ENCODE measurements around the gene ATP8A1.

ATP8A1 gene

GRCh38 chr4:42646999-42647541 lies 9.8 kb downstream of the ATP8A1 start:
- no peak for DNase-seq

DNA sequence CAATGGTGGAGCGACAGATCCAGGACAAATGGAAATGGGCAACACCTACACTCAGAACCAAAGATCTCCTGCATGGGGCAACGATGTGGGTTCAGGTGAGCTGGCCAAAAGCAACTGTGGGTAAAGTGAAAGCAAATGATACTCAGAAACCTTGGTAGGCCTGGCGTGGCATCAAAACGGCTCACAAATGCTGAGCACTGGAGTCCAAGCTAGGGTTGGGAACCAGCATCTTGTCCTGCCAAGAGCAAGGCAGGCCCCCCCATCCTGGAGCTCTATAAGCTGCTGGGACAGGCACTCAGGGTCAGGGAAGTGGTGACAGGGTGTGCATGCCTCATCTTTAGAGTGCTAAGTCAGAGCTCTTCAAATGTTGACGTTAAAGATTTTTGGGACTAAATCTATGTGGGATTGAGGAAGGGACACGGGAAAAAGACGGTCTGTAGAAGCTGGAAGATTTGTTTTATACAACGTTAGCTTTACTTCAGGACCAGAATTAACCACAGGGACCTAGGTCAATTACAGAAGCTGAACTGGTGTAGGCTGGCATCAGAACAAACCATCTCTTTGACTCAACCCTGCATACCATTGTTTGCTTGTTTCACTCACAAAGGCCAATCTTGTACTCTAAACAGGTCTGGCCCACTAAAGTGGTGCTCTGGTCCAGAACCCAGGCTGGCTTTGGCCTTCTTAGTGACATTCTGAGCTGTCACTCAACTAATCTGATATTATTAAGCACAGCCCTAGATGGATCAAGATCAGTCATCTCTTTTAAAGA lies 10.7 kb downstream of the ATP8A1 start:
- no peak for DNase-seq

DNA sequence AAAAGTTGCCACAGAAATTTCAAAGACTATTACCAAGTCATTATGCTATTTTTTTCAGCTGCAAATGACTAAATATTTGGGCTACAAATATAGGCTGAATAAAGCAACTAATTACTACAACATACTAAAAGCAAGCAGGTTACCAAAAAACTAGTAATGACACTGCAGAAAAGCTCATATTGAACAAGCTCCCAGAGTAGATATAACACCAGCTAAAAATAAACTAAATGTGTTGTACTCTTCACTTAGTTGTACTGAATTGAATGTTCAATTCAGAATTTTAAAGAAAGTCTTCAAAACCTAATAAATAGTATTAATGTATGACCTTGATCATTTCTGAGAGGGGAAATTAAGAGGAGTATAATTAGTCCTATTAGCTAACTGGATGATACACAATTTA lies 12.0 kb downstream of the ATP8A1 start:
- DNase-seq, result no peak

- no peak for DNase-seq
Measured at GRCh38 chr4:42643685-42644084, 13.2 kb downstream of the ATP8A1 start.

DNA sequence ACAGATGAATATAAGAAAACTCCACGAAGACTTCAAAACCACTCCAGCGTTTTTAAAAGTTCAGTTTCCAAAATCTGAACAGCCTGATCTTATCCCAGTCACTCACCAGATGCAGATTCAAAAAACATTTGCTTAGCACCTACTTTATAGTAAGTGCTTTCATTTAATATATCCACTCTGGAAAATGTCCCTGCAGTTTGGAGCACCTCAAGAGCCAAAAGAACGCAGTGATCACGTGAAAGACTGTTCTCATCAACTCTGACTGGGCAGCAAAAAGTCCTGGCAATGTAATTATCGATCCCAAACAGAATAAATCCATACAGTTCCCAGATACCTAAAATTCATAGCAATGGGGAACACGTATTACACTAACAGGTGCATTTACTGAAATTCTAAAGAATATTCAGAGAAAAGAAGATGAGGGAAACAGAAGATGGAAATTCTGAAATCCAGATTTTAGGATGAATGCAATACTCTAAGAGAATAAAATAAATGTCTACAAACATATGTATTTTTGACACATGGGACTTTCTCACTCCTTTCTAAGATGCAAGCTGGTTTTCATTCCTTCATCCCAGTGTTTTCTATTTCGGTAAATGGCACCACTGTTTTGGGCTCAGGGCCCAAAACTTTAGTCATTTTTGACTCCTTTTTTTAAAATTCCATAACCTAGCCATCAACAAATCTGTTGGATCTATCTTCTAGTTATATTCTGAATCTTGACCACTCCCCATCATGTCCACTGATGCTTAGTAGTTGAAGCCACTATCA lies 13.9 kb downstream of the ATP8A1 start:
- no peak for DNase-seq

GRCh38 chr4:42642101-42642797 lies 14.7 kb downstream of the ATP8A1 start:
- no peak for DNase-seq

GRCh38 chr4:42641656-42642055 lies 15.2 kb downstream of the ATP8A1 start:
- DNase-seq, result no peak

GRCh38 chr4:42641161-42641560 lies 15.7 kb downstream of the ATP8A1 start:
- DNase-seq, result no peak

- no peak for DNase-seq
Measured at GRCh38 chr4:42640613-42641012, 16.3 kb downstream of the ATP8A1 start.

DNA sequence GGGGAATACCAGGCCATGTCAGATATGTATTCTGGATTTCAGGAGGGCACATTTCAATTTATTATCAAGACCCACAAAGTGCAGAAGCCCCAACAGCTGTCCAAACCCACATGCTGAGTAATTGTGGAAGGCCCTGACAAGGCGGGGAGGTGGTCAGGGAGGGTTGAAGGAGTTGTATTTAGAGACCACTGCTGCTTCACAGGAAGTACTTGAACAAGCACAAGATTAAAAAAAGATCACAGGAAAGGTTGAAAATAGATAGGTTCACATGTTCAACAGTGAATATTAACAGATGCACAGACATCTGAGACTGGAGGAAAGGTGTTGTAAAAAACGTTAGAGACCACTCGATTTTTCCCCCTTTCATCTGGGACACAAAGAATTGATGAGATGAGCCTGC lies 17.9 kb downstream of the ATP8A1 start:
- no peak for DNase-seq

DNA sequence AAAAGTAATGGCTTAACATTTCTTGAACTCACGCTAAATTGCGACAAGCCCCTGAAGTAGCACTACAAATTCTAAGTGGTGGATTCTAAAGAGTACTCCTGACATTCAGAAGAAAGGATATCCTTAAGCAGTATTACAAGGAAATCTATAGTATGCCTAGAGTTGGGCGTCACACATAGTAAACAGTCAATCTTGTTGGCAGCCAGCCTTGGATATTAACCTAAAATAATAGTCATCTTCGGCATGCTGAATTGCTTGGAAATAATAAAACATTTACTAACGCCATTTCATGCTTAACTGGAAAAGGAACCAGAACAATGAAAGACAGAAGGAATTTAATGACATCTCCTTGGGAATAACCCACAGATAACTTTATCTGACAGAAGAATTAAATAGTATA lies 18.6 kb downstream of the ATP8A1 start:
- no peak for DNase-seq

DNA sequence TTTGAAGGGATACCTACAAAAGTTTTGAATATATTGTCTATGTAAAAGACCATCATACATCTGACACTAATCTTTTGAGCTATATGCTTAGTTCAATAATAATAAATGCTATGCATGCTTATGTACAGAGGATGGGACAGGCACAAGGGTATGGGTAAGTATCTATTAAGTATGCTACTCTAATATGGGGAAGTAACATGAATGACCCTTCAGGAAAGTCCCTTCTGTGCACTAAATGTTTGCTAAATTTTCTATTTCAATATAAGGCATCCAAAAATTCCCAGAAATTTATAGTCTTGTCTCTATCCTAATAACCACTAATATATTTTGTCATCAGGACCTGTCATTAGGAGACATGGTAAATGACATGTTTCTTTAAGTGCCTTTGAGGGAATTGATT lies 19.0 kb downstream of the ATP8A1 start:
- no peak for DNase-seq

- no peak for DNase-seq
Measured at GRCh38 chr4:42637104-42637503, 19.8 kb downstream of the ATP8A1 start.

DNA sequence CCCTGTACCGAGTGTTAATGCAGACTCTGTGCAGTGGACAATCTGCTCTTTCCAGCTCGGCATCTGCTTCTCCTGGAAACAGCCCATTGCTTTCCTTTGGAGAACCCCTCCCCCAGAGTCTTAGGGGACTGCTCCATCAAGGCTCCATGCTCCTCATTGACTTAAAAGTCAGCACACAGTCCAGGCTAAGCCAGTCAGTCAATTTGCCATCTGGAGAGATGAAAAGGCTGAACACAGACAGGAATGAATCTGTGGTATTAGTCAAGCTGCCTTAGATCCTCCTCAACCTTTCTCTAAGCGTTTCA lies 20.3 kb downstream of the ATP8A1 start:
- peak; percentile 50 for DNase-seq

- no peak for DNase-seq
Measured at GRCh38 chr4:42633605-42634388, 23.1 kb downstream of the ATP8A1 start.

DNA sequence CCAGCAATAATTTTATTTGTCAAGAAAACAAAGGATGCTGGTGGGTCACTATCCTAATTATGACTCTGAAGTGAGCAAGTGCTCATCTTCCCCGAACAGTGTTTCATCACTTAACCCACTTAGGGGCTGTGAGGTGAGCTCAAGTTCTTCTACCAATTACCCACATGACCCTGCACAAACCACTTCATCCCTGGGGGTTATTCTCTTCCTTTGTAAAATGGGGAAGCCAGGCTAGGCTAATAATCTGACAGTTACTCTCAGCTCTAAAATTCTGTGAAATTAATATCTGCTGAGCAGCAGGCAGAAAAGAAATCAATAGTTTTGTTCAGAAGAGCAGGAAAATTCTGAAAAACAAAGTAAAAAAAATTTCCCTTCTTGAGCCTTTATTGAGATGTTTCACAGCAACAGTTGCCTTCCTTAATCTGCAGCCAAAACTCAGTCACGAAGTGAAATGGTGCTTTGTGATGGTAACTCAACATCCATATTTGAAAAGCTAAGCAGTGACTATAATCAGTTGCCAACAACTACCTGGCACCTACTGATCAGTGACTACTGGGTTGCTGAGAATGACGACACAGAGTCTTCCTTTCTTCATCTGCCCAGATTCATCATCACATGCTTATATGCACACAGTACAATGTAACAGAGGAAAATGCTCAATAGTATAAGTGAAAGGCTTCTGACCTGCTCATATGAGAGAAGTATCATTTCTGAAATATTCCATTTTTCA lies 24.1 kb downstream of the ATP8A1 start:
- no peak for DNase-seq

DNA sequence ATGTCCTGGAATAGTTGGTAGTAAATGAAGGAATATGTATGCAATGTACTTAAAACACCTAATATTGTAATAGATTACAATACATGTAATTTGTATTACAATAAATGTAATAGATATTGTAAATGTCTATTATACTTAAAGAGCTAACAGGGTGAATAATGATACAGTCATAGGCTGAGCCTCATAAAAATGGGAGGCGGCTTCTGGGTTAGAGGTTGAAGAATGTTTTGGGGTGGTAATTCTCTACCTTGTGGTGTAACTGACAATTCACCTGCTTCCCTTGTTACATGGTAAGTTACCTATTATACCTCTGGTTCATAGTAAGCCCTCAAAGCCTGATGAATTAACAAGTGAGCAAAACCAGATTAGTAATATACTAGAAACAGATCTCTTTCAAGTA lies 26.0 kb downstream of the ATP8A1 start:
- DNase-seq, result no peak

- DNase-seq, result no peak
Measured at GRCh38 chr4:42628740-42629139, 28.2 kb downstream of the ATP8A1 start.

DNA sequence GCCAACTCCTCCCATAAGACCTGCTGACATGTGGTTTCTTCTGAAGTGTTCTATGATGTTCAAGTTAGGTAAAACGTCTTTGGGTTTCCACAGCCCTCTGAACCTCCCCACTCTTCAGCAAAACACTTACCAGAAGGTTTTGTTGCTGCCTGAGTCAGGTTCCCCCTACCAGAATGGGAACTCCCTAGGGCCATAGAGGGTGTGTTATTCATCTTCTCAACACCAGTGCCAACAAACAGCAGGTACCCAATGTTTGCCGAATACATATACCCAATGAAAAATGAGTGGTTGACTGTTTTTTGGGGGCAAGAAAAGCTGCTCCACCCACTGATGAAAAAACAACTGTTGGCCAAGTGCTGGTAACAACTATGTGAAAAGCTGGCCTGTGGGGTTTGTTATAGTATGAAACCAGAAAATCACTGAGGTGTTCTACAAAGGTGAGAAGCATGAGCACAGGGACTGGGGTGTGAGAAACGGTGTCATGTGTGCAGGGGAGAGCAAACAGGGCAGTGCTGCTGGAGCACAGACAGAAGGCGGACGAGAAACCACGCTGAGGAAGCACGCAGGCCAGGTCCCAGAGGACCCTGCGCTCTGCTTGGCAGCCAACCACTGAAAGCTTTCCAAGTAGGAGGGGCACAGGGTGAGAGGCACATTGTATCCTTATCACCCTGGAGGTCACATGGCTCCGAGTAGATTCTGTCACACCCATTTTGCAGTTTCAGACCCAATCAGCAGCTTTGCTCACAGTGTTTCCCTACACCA lies 28.8 kb downstream of the ATP8A1 start:
- no peak for DNase-seq

- no peak for DNase-seq
Measured at GRCh38 chr4:42626629-42627146, 30.2 kb downstream of the ATP8A1 start.

GRCh38 chr4:42625329-42625728 lies 31.6 kb downstream of the ATP8A1 start:
- no peak for DNase-seq
